Duodenal mucosa (tissue), 2 donors: Measurements from ENCODE around the gene RNF157.
A peak's percentile ranks its signal among the peaks of the same experiment; 100 is the strongest.

Experiments
- H3K27ac ChIP-seq: one replicate; pipeline ENCODE4 v1.7.0; 2013; ENCODE audit warnings: low read depth, low read length
- H3K27me3 ChIP-seq, 2 donors: one replicate each; pipeline ENCODE4 v1.7.0; 2013; ENCODE audit warnings: low read length in 2 of 2, control low read depth in 1 of 2; ENCODE audit not compliant: insufficient read depth in 2 of 2, control insufficient read depth in 1 of 2
- H3K36me3 ChIP-seq, 2 donors: one replicate each; pipeline ENCODE4 v1.7.0; 2013; ENCODE audit warnings: low read length in 2 of 2, control low read depth in 1 of 2; ENCODE audit not compliant: insufficient read depth in 2 of 2, control insufficient read depth in 1 of 2
- H3K4me1 ChIP-seq, 2 donors: one replicate each; pipeline ENCODE4 v1.7.0; 2013; ENCODE audit warnings: low read length in 2 of 2, control low read depth in 1 of 2; ENCODE audit not compliant: insufficient read depth in 2 of 2, control insufficient read depth in 1 of 2
- H3K4me3 ChIP-seq, 2 donors: one replicate each; pipeline ENCODE4 v1.7.0; 2013; ENCODE audit warnings: low read length in 2 of 2, low read depth in 1 of 2
- H3K9ac ChIP-seq, 2 donors: one replicate each; pipeline ENCODE4 v1.7.0; 2013; ENCODE audit warnings: low read length in 2 of 2, low read depth in 1 of 2
- H3K9me3 ChIP-seq, 2 donors: one replicate each; pipeline ENCODE4 v1.7.0; 2013; ENCODE audit warnings: low read length in 2 of 2, control low read depth in 1 of 2; ENCODE audit not compliant: control insufficient read depth in 1 of 2

The RNF157 gene

DNA sequence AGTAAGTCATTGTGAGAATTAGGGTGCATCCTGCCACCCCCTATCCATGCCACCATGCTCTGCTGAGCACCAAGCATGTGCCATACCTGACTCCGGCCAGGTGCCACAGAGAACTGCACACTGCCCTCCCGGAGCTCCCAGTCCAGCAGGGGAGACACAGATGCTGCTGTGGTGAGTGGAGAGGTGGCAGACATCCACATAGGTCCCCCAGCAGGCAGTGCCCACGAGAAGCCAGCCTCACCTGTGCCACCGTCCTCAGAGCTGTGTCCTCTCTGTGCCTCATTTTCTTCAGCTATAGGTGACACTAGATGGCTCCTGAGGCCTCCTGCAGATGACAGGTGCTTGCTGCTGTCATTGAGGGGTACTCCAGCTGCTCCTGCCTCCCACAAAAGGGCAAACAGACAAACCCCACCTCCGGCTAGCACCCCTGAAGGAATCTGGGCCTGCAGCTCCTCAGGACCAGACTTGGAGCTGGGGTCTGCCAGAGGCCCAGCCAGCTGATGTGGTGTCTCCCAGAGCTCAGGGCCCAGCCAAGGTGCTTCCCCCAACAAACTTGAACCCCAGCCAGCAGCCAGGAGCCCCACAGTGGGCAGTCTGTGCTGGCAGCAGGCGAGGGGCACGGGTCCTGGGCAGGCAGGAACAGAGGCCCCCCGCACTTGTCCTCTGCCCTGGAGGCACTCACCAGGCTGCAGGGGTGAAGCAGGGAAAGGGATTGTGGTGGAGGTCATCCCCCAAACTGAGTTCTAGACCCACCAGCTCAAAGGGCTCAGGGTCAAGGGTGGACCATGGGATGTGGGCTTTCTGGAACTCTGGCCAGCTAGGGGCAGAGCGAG, 116.3 kb downstream of the RNF157 start:
- H3K4me3 ChIP-seq = no peak overlapping the region
- H3K27me3 ChIP-seq = no peaks in the 10 kb centered on the region
- no peaks in the 10 kb centered on the region for H3K36me3 ChIP-seq
- H3K27ac ChIP-seq = no peak overlapping the region
- H3K9me3 ChIP-seq = no peaks in the 10 kb centered on the region
- no peaks in the 10 kb centered on the region for H3K4me1 ChIP-seq
- H3K9ac ChIP-seq = no peak overlapping the region

- Histone ChIP-seq H3K27me3 (no peaks in the 10 kb centered on the region), H3K9me3 (no peaks in the 10 kb centered on the region), H3K4me1 (no peaks in the 10 kb centered on the region), H3K4me3 (no peak overlapping the region), H3K9ac (no peak overlapping the region), H3K27ac (no peak overlapping the region), H3K36me3 (no peaks in the 10 kb centered on the region)
These were observed 117.1 kb downstream of the RNF157 start for GRCh38 chr17:76123191-76123499.

DNA sequence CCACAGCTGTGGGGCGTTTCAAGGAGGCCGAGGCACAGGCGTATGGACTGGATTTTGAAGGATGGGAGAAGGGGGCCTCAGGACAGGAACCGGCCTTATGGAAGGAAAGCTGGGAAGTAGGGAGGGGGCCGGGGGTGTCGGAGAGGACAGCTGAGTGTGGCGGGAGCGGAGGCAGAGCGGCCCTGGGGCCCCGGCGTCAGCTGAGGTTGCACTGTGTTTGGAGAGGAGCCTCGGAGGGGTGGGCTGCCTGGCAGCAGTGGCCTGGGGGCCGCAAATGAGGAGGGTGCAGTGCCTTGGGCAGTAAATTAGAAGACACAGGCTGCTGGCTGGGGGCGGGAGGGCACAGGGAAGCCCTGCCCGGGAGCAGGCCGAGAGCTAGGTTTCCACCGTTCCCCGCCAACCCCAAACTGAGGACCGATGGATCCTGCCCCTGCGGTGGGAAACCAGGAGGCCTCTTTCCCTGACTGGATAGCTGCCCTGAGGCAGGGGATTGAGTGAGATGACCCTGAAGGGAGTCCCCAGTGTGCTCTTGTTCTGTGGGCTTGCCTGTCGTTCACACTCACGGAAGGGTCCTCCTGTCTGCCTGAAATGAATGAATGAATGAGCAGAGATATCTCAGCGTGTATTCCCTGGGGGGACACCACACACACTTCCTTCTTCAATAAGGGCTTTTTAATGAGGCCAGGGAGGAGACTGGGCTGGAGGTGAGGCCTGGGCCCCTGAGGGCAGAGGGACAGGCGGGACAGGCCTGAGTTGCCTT, 117.7 kb downstream of the RNF157 start:
- no peaks in the 10 kb centered on the region for H3K27me3 ChIP-seq
- H3K4me3 ChIP-seq = no peak overlapping the region
- no peaks in the 10 kb centered on the region for H3K9me3 ChIP-seq
- H3K36me3 ChIP-seq = no peaks in the 10 kb centered on the region
- H3K27ac ChIP-seq = no peak overlapping the region
- no peak overlapping the region for H3K9ac ChIP-seq
- H3K4me1 ChIP-seq = no peaks in the 10 kb centered on the region

DNA sequence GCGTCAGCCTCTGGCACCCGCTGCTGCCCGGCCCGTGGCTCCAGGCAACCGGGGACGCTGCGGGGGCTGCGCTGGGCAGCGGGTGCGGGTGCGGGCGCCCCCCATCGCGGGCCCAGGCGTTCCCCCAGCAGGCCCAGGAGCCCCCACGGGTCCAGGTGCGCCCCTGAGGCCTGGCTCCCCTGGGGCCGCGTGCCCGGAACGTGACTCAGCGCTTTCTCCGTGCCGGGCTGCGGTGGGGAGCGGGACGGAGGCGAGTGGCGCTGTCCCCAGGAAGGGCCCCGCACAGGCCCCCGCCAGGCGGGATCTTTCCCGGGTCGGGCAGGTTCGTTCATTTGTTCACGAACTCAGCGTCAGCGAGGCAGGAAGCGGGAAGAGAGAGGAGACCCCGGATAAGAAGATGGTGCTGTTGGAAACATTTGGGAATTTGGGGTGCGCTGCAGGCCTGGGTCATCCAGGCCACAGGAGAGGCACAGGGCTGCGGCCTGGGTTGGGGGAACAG, 118.3 kb downstream of the RNF157 start:
- no peak overlapping the region for H3K9ac ChIP-seq
- peak overlapping the region; percentile 34 to 48 for H3K4me3 ChIP-seq
- no peak overlapping the region for H3K27ac ChIP-seq
- H3K9me3 ChIP-seq = no peaks in the 10 kb centered on the region
- H3K36me3 ChIP-seq = no peaks in the 10 kb centered on the region
- no peaks in the 10 kb centered on the region for H3K4me1 ChIP-seq
- no peaks in the 10 kb centered on the region for H3K27me3 ChIP-seq

DNA sequence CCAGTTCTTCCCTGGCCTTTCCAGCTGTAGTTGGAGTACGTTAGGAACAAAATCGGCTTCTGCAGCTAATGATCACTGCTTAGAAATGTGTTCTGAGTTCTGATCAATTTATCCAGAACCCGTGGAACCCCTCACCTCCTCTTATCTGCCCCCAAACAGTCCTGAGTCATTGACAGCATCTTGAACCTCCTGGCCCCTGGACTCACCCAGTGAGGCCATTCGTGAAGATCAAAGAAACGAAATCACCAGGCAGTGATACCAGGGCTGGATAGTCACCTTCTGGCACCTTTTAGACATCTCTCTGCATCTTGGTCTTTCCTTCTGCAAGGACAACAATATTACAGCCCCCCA, 119.7 kb downstream of the RNF157 start:
- Histone ChIP-seq H3K27me3 (no peaks in the 10 kb centered on the region), H3K4me1 (no peaks in the 10 kb centered on the region), H3K27ac (no peak overlapping the region), H3K9ac (no peak overlapping the region), H3K9me3 (no peaks in the 10 kb centered on the region), H3K36me3 (no peaks in the 10 kb centered on the region), H3K4me3 (no peak overlapping the region)

GRCh38 chr17:76119409-76120371, 120.6 kb downstream of the RNF157 start:
- Histone ChIP-seq H3K36me3 (no peaks in the 10 kb centered on the region), H3K27ac (no peak overlapping the region), H3K9me3 (no peaks in the 10 kb centered on the region), H3K27me3 (no peaks in the 10 kb centered on the region), H3K4me1 (no peaks in the 10 kb centered on the region), H3K9ac (no peak overlapping the region), H3K4me3 (no peak overlapping the region)

DNA sequence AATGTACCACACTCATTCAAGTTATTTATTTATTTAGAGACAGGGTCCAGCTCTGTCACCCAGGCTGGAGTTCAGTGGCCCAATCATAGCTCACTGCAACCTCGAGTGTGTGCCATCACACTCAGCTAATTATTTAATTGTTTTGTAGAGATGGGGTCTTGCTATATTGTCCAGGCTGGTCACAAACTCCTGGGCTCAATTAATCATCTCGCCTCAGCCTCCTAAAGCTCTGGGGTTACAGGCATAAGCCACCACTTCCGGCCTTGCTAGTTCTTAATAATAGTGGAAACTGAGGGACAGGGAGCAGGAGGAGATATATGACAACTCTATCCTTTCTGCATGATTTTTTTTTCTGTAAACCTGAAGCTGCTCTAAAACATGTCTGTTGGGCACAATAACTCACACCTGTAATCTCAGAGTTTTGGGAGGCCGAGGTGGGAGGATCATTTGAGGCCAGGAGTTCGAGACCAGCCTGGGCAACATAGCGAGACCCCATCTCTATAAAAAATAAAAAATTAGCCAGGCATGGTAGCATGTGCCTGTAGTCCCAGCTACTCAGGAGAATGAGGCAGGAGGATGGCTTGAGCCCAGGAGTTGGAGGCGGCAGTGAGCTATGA, 125.0 kb downstream of the RNF157 start:
- H3K4me1 ChIP-seq = no peaks in the 10 kb centered on the region
- no peaks in the 10 kb centered on the region for H3K27me3 ChIP-seq
- H3K4me3 ChIP-seq = no peak overlapping the region
- no peaks in the 10 kb centered on the region for H3K9me3 ChIP-seq
- no peak overlapping the region for H3K27ac ChIP-seq
- H3K36me3 ChIP-seq = no peaks in the 10 kb centered on the region
- no peak overlapping the region for H3K9ac ChIP-seq

GRCh38 chr17:76111956-76112355, 128.3 kb downstream of the RNF157 start:
- Histone ChIP-seq H3K36me3 (no peaks in the 10 kb centered on the region), H3K9ac (no peak overlapping the region), H3K9me3 (no peaks in the 10 kb centered on the region), H3K27ac (no peak overlapping the region), H3K27me3 (no peaks in the 10 kb centered on the region), H3K4me1 (no peaks in the 10 kb centered on the region), H3K4me3 (no peak overlapping the region)

DNA sequence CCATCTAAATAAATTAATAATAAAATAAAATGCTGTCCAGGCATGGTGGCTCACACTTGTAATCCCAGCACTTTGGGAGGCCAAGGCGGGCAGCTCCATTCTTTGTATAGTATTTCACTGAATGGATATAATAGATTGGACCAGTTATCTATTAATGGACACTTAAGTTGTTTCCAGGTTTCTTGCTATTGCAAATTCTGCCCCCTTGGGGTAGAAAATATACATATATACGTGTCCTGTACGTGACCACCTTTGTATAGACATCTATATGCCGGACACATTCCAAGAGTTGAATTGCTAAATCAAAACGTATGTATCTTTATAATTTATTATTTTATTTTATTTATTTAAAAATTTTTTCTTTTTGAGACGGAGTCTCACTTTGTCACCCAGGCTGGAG, 132.8 kb downstream of the RNF157 start:
- H3K9me3 ChIP-seq = no peaks in the 10 kb centered on the region
- H3K4me1 ChIP-seq = peaks cover 11 to 15% of the 10 kb centered on the region in 2 donors
- H3K36me3 ChIP-seq = no peaks in the 10 kb centered on the region
- no peaks in the 10 kb centered on the region for H3K27me3 ChIP-seq
- no peak overlapping the region for H3K9ac ChIP-seq
- H3K4me3 ChIP-seq = no peak overlapping the region
- H3K27ac ChIP-seq = no peak overlapping the region
